NCI-H345 treated with DMSO at 0.1 percent for 48 hours (cell line): ENCODE results near the gene ADGRG1.
"Not testable (repeated sequence)": the region's sequence is repeated elsewhere in the genome, so short reads cannot be mapped to it uniquely, and the experiment has no call there.

ENCODE experiments used
- DNase-seq: peaks from one replicate; lab custom pipeline; 2025; ENCODE audit not compliant: unreplicated experiment; lab: John Stamatoyannopoulos, UW

ADGRG1 gene

GRCh38 chr16:57666353-57667047, 38.1 kb downstream of the ADGRG1 start:
- DNase-seq: no peak

- no peak for DNase-seq
Observed at GRCh38 chr16:57667048-57667525, 38.7 kb downstream of the ADGRG1 start.

DNA sequence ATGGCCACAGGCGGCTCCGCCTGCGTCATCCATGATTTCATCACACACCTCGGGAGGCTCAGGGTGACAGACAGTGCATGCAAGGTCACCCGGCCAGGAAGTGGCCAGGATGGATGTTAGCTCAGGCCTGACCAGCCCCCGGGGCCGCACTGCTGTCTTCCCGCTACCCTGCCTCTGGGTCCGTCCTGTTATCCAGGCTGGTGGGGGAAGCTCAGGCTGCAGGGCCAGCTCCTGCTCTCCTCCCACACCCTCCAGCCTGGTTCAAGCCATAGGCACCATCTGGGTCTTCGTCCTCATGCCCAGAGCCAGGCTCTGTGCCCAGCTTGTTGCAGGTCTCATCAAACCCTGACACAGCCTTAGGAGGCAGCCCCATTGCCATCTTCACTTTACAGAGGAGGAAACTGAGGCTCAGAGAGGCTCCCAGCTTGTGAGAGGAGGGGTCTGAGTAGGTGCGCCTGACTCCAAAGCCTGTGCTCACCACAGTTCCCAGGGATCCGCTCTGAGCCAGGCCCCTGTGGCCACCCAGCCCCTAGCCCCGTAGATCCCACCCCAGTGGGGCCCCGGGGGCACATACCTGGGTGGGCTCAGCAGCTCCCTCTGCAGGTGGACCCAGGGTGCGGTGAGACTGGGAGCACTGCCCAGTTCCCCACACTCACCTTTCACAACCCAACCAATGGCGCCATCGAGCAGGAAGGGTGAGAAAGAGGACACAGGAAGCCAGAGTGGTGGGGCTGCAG, 39.3 kb downstream of the ADGRG1 start:
- no peak for DNase-seq

- no peak for DNase-seq
Observed at GRCh38 chr16:57668263-57668571, 39.8 kb downstream of the ADGRG1 start, which contains the start of gene ADGRG3. TSS of gene ADGRG3 (plus strand) at chr16:57668306. CDS start at chr16:57668348, 42 bp downstream.

- DNase-seq: no peak
Observed at GRCh38 chr16:57668630-57669475, 40.4 kb downstream of the ADGRG1 start.

- DNase-seq: no peak
Observed at GRCh38 chr16:57669476-57670162, 41.2 kb downstream of the ADGRG1 start.

DNA sequence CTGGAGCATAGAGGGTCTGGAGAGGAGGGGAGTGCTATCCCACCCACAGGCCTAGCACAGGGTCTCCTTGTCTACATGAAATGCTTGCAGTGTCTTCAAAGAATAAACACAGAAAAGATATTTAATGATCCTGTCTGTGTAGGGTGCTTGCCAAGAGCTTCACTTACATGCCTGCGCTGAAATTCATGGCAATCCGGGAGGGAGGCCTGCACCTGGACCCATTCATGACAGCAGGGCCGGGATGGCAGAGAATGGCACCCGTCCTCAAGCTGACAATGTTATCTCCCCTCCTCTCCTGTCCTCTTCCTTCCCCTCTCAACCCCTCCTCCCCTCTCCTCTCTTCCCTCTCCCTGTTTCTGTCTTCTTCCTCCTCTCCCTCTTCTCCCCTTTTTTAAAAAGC, 41.8 kb downstream of the ADGRG1 start:
- DNase-seq: no peak

GRCh38 chr16:57671451-57671850, 43.0 kb downstream of the ADGRG1 start:
- not testable (repeated sequence) for DNase-seq

DNA sequence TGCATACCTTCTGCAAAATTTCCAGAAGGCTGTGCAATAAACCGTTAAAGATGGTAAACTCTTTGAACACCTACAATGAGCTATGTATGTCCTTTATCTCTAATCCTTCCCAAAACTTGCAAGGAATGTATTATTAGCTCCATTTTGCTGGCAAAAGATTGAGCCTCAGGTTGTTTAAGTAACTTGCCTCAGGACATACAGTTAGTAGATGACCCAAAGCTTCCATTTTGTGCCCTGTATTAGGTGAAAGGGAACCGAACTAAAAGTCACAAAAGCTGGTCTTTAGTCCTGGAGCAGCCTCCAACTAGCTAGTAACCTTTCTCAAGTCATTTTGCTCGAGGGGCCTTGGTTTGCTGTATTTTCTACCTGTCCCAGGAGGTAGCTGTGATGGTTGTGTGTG, 44.0 kb downstream of the ADGRG1 start:
- no peak for DNase-seq

GRCh38 chr16:57672824-57673223, 44.4 kb downstream of the ADGRG1 start:
- DNase-seq: no peak

GRCh38 chr16:57675741-57676551, 47.5 kb downstream of the ADGRG1 start:
- no peak for DNase-seq

DNA sequence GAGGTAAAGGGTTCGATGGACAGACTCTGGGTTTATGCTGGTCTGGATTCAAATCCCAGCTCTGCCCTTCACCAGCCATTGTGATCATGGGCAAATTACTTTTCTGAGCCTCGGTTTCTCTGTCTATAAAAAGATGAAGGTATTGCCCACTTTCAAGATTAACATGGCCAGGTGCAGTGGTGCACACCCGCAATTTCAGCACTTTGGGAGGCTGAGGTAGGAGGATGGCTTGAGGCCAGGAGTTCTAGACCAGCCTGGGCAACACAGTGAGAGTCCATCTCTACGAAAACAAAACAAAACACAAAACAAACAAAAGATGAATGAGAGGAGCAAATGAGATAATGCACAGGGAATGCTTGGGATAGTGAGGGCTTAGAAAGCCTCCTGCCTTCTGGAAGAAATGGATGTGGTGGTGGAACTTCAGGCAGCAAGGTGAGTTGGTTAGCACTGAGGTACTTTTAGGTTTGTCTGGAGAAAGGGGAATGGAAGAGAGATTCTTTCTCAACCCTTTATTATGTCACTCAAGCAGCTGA, 48.2 kb downstream of the ADGRG1 start:
- DNase-seq: no peak

DNA sequence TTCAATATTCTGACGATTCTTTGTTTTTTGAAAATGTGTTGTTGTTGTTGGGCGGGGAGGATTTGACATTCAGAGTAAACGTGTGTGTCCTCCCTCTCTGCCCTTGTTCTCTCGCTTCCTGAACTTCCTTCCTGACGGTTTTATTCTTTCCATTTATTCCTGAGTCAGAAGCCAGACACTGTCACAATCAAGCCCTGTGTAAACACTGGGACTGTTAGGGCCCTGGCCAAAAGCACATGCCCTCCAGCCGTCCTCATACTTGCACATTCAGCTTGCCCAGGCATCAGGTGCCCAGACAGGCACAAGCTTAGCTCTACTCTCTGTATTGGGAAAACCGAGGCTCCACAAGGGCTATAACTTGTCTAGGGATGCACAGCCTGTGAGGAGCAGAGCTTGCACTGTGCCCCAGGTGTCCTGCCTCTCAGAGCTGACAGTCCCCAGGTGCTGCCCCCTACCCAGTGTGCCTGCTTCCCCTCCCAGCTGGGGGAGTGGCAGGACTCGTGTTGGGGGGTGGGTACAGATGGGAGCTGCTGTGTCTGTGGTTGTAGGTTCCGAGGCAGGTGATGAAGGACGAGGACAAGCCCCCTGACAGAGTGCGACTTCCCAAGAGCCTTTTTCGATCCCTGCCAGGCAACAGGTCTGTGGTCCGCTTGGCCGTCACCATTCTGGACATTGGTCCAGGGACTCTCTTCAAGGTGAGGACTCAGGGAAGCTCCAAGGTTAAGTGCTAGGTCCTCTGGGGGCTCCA, 49.4 kb downstream of the ADGRG1 start:
- DNase-seq: no peak

DNA sequence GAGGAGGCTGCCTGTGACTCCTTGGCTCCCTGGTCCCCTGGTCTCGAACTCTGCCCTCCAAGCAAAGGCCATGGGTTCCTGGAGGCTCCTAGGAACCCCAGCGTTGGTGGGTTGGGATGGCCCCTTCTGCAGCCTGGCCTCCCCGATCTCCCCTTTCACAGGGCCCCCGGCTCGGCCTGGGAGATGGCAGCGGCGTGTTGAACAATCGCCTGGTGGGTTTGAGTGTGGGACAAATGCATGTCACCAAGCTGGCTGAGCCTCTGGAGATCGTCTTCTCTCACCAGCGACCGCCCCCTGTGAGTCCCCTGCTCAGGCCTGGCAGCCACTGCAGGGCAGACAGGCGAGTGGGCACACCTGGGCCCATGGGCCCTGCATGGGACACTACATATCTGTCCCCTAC, 50.6 kb downstream of the ADGRG1 start:
- no peak for DNase-seq

DNA sequence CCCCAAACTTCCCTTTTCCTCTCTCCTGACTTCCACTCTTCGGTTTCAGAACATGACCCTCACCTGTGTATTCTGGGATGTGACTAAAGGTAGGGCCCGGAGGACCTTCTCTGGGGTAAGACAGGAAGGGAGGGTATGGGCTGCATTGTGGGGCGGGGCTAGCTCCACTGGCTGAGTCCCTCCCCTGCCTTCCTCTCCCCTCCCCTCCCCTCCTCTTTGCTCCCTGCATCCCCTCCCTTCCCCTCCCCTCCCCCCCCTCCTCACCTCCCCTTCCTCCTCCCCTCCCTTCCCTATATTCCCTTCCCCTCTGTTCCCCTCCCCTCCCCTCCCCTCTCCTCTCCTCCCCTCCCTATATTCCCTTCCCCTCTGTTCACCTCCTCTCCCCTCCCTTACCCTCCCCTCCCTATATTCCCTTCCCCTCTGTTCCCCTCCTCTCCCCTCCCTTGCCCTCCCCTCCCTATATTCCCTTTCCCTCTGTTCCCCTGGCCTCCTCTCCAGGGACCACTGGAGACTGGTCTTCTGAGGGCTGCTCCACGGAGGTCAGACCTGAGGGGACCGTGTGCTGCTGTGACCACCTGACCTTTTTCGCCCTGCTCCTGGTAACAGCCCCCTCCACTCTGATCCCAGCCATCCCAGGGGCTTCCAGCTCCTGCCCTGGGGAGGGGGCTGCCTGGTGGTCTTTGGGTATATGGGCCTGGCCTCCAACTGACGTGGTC, 51.5 kb downstream of the ADGRG1 start:
- DNase-seq: no peak

- no peak for DNase-seq
Observed at GRCh38 chr16:57680842-57681375, 52.5 kb downstream of the ADGRG1 start.

- DNase-seq: no peak
Observed at GRCh38 chr16:57681950-57682728, 53.7 kb downstream of the ADGRG1 start.
